HG02852 (cell line): Measurements from ENCODE around the gene EIF6.

Experiments
- ATAC-seq: cut with Tn5 transposase; IDR thresholded peaks from one replicate; pipeline ENCODE4 v1.9.1; 2021; ENCODE audit warnings: mild to moderate bottlenecking, moderate library complexity; ENCODE audit not compliant: unreplicated experiment

The EIF6 gene

DNA sequence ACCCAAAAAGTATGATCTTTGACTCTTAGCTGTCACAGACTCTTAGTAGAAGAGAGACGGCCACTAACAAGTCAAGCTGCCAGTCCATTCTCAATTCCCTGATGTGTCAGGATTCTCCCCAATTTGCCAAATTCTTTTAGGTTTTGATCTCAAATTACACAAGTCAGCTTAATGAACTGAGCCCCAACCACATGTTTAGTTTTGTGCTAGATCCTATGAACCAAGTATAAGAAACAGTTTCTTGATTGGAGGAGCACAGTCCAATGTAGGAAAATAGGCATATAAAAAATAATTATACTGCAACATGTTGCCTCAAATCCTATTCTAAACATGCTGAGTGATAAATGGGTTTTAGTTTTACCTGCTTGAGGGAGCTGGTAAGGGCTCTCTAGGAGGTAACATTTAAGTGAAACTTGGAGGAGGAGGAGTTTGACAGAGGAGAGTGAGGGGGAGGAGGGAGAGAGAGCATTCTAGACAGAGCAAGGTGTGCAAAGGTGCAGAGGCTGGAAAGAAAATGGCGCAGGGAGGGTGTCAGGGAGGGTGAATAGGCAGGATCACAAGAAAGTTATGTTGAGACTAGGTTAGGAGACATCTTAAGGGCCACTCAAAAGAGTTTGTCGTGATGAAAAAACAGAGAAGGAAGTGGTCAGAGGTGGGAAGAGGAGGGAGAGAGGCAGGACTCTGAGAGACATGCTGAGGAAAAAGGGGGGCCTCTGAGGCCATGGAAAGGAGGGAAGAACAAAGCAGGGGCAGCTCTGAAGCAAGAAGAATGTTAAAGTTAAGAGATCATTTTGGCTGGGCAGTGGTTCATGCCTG is 30.5 kb upstream of the EIF6 start:
- no peak for ATAC-seq

DNA sequence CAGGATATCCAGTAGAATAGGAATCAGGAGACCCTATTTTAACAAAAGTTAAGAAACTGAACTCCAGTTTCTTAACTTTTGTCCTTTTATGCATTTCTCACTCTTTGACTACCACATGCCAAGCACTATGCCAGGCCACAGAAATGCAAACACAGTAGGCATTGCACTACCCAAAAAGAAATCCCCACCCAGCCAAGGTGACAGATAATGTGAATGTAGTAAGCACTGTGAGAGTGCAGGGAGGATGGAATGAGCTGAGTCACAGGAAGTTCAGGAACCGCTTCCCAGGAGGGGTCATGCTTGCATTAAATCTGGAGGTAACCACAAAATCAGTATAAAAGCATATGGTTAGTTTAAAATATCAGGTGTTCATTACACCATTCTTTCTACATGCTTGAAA is 27.7 kb upstream of the EIF6 start:
- ATAC-seq = no peak

DNA sequence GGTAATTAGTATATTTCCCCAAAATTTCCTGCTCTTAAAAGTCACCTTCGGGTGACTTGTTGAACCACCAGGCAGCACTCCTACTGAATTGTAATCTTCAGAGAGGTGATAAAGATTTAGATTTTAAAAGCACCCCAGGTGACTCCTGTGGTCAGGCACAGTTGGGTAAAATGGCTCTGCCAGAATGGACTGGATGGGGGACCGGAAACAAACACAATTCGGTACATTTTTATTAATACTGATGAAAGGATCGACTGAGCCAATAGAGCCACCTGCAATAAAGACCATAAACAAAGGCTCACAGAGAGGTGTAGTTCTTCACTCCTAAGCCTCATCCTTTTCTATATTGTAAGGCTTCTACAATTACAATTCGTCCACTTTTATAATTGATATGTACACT is 27.2 kb upstream of the EIF6 start:
- no peak for ATAC-seq

DNA sequence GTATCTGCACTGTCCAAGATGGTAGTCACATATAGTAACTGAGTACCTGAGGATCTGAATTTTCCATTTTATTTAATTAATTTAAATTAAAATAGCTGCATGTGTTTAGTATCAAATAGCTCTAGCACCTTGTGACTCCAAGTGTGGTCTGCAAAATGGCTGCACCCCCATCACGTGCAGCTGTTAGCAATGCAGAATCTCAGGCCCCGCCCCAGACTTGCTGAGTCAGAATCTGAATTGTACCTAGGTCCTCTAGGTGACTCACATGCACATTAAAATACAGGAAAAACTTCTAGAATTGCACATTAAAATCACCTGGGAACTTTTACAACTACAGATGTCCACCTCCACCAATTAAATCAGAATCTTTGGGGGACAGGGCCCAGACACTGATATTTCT is 26.8 kb upstream of the EIF6 start:
- ATAC-seq = no peak

DNA sequence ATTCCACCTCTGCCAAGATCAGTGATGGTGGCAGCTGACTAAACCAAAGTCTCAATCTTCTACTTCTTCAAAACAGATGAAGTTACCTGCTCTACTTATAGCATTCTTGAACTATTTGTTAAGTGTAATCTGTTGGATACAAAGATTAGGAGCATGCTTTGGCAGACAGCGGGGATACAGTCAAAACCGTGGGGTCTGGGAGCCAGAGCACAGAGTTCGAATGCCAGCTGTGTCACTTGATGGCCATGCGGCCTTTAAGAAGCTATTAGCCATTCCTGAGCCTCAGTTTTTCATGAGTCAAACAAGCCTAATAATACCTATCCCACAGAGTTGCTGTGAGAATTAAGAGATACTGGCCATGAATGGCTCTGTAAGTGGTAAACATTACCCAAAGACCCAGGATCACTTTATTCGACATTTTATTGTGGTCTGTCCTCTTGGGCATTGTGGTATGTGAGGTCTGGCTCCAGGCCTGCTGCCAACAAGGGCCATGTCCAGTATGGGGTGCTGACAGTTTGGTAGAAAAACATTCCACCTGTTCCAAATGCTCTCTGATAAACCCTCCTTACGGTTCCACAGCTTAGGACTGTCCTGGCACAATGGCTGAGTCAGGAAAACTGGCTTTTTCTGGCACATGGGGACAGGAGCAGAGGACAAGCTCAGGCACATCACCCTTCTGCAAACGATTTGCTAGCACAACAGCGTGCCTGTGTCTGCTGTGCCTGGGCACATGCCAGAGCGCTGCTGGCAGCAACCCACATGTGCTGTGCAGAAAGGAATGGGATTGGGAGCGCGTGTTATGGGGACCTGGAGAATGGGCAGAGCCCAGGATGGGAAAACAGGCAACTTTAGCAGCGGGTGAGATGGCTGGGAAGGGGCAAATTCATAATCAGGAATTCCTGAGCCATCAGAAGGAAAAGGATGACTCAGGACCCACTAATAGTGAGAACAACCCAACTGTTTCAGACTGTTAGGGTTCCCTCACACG is 23.4 kb upstream of the EIF6 start:
- ATAC-seq = no peak

DNA sequence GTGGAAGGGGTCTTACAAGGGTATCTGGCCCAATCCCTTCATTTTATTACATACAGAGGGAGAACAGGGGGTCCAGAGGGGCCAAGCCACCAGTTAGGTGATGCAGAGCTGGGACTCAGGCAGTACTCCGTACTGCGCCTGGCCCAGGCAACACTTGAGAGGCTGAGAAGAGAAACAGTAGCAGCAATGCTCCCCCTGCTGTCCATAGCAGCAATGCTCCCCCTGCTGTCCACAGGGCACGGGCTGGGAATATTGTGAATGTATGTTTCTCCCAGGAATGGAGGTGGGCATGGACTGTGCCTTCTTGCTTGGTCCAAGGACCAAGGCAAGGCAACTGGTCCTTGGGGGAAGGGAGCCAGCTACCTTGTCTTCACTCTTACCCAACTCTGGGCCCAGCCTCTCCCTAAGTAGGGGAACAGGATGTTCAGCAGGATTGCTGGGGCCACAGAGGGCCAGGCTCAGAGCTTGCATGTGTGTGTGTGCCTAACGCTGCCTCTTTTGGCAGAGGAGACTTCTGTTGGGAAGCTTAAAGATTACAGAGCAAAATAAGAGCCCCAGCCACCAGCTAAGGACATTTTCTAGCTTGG is 22.5 kb upstream of the EIF6 start:
- no peak for ATAC-seq

DNA sequence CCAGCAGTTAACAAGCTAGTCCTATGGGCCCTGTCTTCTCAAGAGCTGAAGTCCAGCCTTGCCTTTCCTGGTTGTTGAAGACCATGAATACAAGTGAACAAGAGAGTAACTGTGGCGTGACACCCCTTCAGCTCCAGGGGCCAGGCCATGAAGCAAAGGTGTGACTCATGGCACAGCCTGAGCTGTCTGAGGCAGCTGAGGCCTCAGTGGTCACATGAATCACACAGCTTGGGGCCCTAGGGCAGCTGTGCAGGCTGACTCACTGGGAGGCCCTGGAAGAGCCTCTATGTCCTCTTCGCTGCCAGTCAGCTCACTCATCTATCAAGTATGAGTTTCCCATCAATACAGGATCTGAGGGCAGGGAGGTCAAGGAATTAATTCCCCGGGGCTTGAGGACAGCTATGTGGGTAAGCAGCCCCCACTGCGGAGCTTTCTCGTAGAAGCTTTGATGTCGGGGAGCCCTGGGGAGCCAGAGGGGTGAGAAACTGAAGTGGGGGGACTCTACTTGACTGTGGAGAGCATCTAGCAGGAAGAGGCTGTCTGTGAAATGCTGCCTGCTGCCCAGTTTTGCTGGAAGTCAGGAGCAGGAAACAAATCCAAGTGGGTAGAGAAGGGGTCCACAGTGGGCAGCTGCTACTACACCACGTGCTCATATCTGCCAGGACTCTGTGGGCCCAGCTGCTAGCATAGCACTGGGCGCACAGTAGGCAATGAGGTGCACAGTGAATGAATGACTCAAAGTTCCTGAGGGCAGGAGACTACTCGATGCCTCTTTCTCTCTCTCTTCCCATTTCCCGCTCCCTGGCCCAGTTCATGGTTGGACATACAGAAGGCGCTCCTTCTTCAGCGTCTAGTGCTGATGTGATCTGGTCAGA is 21.3 kb upstream of the EIF6 start:
- no peak for ATAC-seq

DNA sequence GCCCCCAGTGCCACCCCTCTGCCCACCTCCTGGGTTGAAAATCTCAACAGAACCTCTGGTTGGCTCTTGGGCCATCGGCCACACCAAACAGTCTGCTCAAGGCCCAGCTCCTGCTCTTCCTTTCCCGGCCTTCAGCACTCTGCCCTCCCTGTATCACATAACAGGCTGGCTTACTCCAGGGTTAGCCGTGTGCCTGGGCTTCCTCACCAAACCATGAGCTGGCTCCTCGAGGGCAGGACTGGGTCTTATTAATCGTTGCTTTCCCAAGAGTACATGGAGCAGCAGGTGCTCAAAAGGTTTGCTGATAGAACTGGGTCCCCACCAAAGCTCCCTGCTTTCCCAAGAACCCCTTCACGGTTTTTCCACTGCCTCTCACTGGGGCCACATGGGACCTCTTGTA is 20.4 kb upstream of the EIF6 start:
- no peak for ATAC-seq

DNA sequence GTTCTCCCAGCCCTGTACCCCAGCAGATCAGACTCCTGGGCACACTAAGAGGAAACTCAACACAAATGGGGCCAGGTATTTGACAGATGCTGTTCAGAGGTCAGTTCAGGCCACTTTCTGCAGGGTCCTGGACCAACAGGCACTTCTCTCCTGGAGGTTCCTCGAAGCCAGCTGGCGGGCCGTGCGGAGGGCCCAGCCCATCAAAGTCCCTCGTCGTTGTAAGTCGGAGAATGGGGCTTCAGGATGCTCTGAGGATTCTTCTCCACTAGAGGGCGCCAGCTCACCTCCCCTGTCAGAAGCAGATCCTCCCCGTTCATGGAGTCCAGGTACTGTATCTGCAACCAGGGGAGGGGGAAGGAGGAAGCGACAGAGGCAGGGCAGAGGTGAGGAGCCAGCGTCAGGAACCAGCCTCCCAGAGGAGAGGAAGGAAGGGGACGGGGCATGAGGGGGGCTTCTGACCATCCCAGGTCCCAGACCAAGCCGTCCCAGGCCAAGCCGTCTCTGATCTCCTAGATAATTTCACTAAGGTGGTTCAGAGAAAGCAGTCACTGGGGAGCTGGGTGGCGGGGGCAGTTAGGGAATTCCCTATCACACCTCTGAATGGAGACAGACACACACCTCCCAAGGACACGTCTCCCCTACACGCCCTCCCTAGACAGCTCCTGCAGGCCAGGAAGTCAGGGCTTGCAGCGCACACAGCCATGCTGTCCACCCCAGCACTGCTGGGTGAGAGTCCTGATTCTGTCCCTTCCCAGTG is 19.3 kb upstream of the EIF6 start:
- ATAC-seq = no peak

DNA sequence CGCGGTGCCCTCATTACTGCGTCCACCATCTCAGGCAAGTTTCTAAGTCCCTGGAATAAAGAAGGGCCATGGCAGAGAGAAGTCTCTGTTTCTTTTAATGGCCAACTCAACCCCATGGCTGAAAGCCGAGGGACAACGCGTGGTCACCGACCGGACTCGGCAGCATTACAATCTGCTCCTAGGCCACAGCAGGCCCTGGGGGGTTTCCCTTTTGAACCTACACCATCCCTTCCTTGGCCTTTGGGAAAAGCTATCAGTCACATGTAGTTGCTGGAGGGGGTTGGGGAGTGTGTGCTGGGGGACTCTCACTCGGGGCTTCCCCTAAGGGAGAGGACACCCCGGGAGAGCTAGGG is 18.8 kb upstream of the EIF6 start:
- ATAC-seq = no peak

DNA sequence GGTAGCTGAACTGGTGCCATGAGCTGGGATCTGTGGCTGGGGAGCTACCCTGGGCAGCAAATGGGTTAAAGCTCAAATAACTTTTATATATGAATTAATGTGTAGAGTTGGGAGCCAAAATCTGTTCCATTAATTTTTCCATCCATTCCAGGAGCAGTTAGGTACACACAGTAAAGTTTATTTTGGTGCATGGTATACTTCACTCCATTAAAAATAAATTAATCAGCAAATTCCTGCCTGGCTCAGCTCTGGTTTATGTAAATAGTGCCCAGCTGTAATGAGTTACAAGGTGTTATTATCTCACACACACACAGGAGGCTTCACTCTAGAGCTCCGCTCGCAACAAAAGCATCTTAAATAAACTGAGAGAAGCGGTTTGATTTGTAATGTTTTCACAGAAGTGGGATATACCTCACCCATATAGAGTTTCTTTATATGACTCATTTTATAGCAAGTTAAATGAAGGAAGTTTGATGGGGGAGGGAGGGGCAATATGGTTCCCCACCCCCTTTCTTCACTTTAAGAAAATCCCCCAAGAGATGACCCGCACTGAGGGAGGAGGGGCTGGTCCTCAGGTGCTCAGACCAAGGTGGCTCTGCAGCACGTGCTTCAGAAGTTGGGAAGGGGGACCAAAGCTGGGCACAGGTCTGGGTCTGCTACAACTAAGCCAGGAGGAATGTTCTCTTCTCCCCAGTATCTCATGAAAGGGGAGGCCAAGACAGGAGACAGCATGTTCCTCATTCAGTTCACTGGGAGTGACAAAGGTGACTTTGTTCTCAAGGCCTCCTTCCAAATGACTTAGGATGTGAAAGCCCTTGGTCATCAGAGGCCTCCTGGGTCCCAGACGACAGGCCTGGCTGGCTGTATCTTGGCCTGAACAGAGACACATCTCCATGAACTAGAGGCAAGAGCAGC is 18.1 kb upstream of the EIF6 start:
- ATAC-seq = no peak

DNA sequence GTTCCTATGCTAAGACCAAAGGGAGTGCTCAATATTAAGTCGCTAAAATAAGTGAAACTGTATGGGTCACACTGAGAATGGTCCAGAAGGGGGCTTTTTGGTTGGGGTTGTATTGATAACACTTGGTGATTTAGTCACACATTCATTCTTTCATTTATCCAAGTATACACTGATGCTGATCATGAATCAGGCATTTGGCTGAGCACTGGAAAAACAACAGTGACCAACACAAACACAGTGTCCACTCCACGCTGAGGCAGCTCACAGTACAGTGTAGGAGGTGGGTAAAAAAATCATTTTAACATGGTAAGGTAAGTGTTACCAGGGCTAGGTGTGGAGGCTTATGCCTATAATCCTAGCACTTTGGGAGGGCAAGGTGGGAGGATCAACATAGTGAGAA is 16.9 kb upstream of the EIF6 start:
- no peak for ATAC-seq

DNA sequence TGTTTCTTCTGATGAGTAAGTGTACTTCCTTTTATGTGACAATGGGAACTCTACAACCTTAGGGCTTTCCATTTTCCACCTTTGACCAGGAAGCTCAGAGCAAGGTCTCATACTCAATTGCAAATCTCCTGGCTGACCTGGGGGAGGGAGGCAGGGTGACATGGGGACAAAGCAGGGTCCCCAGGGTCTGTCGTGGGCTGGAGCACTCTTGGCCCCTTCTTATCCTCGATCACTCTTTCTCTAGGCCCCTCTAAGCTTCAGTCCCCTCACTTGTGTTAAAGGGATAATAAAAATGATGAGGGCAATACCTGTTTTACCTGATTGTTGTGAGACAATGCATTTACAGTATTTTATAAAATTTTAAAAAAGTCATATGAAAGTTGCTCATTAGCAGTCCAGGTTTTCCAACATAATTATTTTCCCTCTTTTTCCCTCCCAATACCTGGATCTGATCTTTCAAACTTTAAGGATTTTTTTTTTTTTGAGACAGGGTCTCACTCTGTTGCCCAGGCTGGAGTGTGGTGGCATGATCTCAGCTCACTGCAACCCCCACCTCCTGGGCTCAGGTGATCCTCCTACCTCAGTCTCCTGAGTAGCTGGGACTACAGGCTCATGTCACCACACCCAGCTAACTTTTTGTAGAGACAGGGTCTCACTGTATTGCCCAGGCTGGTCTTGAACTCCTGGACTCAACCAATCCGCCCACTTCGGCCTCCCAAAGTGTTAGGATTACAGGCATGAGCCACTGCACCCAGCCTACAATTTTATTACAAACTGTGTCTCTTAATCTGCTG is 16.1 kb upstream of the EIF6 start:
- ATAC-seq = no peak

DNA sequence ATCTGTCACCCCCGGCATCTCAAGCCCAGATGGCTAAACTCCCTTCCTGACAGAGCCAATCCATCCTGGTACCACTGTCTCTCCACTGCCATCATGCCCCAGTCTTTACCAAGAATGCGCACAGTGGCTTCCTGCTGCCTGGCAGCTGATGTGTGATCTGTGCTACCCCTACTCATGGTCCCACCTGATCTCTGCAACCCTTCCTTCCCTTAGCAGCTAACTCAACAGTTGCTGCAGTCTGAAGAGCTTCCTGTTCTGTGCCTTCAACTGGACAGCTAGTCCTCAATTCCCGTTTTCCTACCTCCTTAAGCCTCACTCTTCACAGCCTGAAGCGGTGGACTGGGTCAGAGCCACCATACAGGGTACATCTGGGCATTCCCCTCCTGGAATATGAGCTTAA is 15.2 kb upstream of the EIF6 start:
- no peak for ATAC-seq

DNA sequence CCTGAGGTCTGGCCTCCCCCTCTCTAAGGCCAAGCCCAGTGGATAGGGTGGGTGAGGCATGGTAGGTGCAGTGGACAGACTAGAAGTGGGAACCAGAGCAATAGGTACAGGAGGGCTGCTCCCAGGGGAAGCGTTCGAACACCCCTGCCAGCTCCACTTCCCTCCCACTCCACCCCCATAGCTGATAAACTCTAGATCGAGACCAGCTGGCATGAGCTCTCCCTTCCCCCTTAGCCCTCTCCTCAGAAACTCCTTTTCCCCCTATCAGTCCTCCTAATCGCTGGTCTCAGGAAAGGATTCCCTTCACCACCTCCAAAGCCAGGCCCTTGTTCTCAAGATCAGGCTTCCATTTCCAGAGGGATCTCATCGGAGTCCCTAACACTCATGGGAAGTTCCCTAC is 13.7 kb upstream of the EIF6 start:
- no peak for ATAC-seq

DNA sequence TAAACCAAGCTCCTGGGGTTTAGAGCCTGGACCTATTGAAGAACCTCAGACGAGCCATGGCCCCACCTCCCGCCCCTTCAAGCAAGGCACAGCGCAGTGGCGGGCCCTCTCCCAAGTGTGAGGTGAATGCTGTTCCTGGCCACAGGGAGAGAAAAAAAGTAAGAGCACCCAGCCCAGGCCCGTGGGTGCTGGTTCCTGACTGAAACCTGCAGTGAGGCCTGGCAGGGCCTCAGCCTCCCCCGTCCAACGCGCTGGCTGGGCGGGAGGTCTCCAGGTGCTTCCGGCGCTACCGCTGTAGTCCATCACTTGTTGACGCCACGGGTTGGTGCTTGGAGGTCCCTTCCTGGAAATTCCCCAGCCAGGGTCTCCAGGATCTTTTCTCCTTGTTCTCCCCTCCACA is 13.2 kb upstream of the EIF6 start:
- ATAC-seq = no peak

DNA sequence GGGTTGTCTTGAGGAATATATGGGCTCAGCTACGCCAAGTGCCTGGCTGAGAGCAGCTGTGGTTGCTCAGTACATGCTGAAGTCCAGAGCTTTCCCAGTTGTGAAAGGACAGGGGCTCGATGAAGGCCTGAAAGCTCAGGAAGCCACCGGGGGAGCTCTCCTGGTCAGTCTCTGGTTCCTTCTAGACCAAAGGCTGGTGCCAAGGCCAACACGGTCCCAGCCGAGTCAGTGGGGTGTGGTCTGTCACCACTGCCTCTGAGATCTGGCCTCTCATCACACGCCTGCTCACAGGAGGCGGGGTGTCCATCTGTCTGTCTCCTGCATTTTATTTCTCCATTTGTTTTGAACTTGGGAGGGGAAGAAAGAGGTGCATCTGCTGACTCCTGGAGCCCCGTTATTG is 12.6 kb upstream of the EIF6 start:
- no peak for ATAC-seq

DNA sequence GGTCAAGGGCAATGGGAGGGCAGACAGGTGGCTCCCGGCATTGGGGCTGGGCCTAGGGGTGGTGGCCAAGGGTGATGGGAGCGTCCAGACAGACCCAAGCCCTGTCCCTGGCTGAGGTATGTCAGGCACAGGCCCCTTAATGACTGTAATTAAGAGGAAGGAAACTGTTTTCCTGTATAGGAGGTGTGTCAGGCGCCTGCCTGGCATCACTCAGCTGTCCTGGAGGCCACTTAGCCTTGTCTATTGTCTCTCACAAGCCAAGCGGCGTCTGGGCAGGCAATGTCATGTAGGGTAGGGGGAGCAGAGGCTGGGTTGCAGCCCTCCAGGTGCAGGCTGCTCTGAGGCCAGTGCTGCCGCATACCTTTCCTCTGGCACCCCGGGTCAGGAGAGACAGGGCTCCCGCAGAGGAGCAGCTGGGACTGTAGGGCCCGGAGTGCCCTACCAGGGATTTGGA is 11.6 kb upstream of the EIF6 start:
- ATAC-seq = no peak
